CD1c-positive myeloid dendritic cell (primary cell): ENCODE results near the gene GATD1.
A peak's percentile ranks its signal among the peaks of the same experiment; 100 is the strongest.

Experiments
- DNase-seq: peaks from one replicate; pipeline ENCODE4 v3.0.0-alpha.2; 2016; ENCODE audit errors: extremely low spot score

Gene GATD1

GRCh38 chr11:727281-727701 is 50.0 kb downstream of the GATD1 start:
- no peak for DNase-seq

GRCh38 chr11:726278-727220 is 50.7 kb downstream of the GATD1 start:
- DNase-seq: peak; percentile 57

GRCh38 chr11:725624-726202 is 51.6 kb downstream of the GATD1 start:
- no peak for DNase-seq

- no peak for DNase-seq
Measured at GRCh38 chr11:724778-725386, 52.4 kb downstream of the GATD1 start.

GRCh38 chr11:724049-724777 is 53.1 kb downstream of the GATD1 start:
- DNase-seq: no peak

GRCh38 chr11:723120-723883 is 54.0 kb downstream of the GATD1 start:
- DNase-seq: peak; percentile 74

- no peak for DNase-seq
Measured at GRCh38 chr11:722346-722811, 54.9 kb downstream of the GATD1 start.

GRCh38 chr11:721741-722345 is 55.4 kb downstream of the GATD1 start:
- peak; percentile 63 for DNase-seq

- no peak for DNase-seq
Measured at GRCh38 chr11:721247-721740, 56.0 kb downstream of the GATD1 start.

- no peak for DNase-seq
Measured at GRCh38 chr11:720642-721246, 56.5 kb downstream of the GATD1 start.

- DNase-seq: no peak
Measured at GRCh38 chr11:720017-720641, 57.2 kb downstream of the GATD1 start.

- no peak for DNase-seq
Measured at GRCh38 chr11:719214-720016, 57.9 kb downstream of the GATD1 start.
